GM20000 (cell line): ENCODE results near the gene OR2AK2.

ENCODE experiments used
- DNase-seq: peaks from one replicate; pipeline ENCODE4 v3.0.0; 2012; ENCODE audit warnings: low spot score
- TF ChIP-seq, protein P1 (sequence below): IDR thresholded peaks from 2 replicates; pipeline ENCODE4 v1.5.1; 2012; ENCODE audit warnings: mild to moderate bottlenecking, control low read depth; ENCODE audit errors: extremely low read depth, missing control alignments

OR2AK2 gene, protein sequence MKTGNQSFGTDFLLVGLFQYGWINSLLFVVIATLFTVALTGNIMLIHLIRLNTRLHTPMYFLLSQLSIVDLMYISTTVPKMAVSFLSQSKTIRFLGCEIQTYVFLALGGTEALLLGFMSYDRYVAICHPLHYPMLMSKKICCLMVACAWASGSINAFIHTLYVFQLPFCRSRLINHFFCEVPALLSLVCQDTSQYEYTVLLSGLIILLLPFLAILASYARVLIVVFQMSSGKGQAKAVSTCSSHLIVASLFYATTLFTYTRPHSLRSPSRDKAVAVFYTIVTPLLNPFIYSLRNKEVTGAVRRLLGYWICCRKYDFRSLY

DNA sequence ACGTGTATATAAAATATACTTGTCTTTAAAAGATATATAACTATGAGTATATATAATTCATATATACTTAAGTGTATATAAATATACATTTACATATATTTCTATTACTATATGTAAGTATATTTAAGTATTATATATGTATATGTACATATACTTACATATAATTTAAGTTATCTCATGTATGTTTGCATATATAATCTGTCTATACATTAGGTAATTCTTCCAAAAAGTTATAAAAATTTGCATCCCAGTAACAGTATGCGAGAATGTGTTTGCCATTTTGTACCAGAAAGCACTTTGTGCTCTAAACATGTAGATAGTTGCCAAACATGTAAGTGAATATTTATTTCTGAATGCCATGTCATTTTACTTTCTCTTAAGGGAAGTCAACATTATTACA, at the start of gene OR2AK2:
Gene OR2AK2 (plus strand): TSS at position 301 of the 400 bp plus-strand sequence. CDS start 144 bp downstream, outside the sequence.
- TF ChIP-seq, protein P1, sequence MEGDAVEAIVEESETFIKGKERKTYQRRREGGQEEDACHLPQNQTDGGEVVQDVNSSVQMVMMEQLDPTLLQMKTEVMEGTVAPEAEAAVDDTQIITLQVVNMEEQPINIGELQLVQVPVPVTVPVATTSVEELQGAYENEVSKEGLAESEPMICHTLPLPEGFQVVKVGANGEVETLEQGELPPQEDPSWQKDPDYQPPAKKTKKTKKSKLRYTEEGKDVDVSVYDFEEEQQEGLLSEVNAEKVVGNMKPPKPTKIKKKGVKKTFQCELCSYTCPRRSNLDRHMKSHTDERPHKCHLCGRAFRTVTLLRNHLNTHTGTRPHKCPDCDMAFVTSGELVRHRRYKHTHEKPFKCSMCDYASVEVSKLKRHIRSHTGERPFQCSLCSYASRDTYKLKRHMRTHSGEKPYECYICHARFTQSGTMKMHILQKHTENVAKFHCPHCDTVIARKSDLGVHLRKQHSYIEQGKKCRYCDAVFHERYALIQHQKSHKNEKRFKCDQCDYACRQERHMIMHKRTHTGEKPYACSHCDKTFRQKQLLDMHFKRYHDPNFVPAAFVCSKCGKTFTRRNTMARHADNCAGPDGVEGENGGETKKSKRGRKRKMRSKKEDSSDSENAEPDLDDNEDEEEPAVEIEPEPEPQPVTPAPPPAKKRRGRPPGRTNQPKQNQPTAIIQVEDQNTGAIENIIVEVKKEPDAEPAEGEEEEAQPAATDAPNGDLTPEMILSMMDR: no peak

DNA sequence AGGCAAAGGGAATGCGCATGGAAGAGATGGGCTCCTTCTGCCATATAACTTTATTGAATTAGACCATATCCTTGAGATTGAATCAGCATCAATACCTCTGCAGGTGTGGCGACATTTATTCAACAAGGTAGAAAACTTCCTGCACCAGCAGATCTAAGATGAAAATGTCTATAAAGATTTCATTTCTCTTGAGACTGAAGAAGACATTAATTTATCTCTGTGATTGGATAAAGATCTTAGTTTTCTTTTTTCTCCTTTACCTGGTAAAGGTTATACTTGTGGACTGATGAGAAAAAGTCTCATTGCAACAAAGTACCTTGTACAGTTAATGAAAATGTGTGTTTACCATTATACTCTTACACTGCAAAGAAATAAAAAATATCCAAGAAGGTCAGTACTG, 45.1 kb upstream of the OR2AK2 start, which contains the start of gene OR2T8:
Gene OR2T8 (plus strand): TSS at position 301 of the 400 bp plus-strand sequence. CDS start 766 bp downstream, outside the sequence.
- TF ChIP-seq, protein P1: no peak
- DNase-seq: no peak

More for the DNA sequence above, at the start of gene OR2AK2:
- DNase-seq: no peak

DNA sequence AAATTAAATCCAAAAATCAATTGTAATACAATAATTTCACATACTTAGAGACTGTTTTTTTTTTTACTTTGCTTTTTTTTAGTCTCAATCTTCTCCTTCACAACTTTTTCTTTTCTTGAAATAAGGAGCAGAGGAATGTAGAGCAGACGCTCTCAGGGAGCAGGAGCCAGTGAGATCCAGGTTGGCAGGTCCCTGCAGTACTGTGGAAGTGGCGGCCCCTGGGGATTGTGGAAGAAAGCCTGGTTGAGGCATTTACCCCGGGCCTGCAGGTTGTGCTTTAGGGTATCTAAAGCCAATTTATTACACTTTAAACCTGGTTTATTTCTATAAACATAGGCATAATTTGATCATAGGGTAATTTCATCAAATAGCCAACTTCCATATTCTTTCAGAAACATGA, 41.1 kb upstream of the OR2AK2 start:
- no peak for DNase-seq
- TF ChIP-seq, protein P1: no peak

DNA sequence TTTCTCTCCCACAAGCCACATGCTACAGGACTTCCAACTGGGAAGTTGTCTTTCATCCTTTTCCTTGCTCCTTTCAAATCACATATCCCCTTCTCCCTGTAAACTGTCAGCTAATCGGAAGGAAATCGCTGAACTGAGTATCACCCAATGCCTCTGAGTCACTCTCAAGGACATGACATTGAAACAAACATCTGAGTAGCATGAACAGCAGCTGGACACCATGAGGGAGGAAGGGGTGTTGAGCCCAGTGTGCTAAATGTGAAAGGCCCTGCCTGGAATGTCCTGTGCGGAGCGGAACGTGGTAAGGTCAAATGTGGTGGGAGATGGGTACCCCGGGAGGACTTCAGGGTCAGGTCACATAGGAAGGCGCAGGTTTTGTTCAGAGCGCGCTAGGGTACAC, 40.2 kb upstream of the OR2AK2 start, which contains the start of gene OR2AJ1:
Gene OR2AJ1 (plus strand): TSS at position 22 of the 400 bp plus-strand sequence. CDS start 8,880 bp downstream, outside the sequence.
- TF ChIP-seq, protein P1: no peak

DNA sequence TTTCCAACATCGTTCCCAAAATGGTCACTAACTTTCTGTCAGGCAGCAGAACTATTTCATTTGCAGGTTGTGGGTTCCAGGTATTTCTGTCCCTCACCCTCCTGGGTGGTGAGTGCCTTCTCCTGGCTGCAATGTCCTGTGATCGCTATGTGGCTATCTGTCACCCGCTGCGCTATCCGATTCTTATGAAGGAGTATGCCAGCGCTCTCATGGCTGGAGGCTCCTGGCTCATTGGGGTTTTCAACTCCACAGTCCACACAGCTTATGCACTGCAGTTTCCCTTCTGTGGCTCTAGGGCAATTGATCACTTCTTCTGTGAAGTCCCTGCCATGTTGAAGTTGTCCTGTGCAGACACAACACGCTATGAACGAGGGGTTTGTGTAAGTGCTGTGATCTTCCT, 31.0 kb upstream of the OR2AK2 start:
- TF ChIP-seq, protein P1: no peak
- no peak for DNase-seq

More for the DNA sequence above, 40.2 kb upstream of the OR2AK2 start, which contains the start of gene OR2AJ1:
- DNase-seq: no peak

DNA sequence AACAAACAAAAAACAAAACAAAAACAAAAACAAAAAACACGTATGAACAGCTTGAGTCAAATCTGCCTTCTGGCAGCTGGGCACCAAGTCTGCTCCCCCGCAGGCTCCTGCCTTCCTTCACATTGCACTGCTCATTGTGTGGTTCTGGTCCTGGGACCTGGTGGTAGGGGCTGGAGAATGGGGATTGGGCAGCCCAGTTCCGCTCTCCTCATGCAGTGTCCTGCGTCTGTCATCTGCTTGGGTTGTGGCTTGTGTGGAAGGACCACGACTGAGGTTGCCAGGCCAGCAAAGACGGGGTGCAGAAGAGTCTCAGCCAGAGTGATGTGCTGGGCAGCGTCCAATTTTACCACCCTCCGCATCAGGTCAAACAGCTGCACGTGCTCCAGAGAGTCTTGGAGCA, 29.3 kb upstream of the OR2AK2 start:
- TF ChIP-seq, protein P1: no peak
- DNase-seq: no peak

DNA sequence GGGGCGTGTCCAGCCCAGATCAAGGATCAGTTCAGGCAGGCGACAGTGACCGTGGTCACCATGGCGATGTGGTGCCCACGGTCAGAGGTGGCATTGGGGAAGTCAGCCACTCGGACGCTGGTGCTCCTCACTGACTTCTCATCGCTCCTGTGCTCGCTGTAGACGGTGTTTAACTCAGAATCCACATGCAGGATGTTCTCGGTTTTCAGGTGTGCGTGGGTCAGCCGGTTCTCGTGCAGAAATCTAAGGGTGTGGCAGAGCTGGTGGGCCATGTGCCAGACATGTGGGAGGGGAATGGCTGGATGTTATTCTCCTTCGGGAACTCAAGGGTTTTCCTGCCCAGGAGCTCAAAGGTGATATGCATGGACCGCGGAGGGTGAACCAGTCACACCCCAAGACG, 28.6 kb upstream of the OR2AK2 start:
- TF ChIP-seq, protein P1: no peak
- DNase-seq: no peak
